SH-SY5Y (cell line): Measurements from ENCODE around the gene FAM98C.

ENCODE experiments used
- GATA2 ChIP-seq: IDR thresholded peaks from 2 replicates; pipeline ENCODE4 v1.6.1; 2011; ENCODE audit warnings: mild to moderate bottlenecking, low read depth, low read length
- GATA3 ChIP-seq: IDR thresholded peaks from 2 replicates; pipeline ENCODE4 v1.6.1; 2011; ENCODE audit warnings: low read depth, mild to moderate bottlenecking, low read length, moderate library complexity

DNA sequence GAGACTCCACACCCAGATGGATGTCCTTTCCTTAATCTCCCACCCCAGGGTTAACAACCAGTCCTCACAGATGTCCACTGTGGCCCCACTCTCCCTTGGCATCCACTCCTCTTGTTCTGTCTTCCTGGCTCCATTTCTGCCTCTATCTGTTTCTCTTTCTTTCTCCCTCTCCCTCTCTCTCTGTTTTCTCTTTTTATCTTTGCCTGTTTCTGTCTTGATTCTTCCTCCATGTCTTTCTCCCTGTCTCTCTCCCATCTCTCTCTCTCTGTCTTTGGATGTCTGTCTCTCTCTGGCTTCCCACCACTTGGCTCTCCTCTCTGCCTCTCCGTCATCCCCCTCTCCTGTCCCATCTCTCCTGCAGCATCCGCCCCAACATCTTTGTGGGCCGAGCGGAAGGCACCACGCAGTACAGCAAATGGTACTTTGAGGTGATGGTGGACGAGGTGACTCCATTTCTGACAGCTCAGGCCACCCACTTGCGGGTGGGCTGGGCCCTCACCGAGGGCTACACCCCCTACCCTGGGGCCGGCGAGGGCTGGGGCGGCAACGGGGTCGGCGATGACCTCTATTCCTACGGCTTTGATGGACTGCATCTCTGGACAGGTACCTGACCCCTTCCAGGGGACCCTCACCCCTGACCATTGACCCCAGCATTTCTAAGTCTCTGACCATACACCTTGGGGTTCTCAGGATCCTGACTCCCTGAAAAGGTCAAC lies 55.0 kb downstream of the FAM98C start:
- TF ChIP-seq GATA3 (no peak), GATA2 (no peak)
